ENCODE results near the gene CLGN.

Gene CLGN, protein sequence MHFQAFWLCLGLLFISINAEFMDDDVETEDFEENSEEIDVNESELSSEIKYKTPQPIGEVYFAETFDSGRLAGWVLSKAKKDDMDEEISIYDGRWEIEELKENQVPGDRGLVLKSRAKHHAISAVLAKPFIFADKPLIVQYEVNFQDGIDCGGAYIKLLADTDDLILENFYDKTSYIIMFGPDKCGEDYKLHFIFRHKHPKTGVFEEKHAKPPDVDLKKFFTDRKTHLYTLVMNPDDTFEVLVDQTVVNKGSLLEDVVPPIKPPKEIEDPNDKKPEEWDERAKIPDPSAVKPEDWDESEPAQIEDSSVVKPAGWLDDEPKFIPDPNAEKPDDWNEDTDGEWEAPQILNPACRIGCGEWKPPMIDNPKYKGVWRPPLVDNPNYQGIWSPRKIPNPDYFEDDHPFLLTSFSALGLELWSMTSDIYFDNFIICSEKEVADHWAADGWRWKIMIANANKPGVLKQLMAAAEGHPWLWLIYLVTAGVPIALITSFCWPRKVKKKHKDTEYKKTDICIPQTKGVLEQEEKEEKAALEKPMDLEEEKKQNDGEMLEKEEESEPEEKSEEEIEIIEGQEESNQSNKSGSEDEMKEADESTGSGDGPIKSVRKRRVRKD

GRCh38 chr4:140427106-140427918 is at the start of gene CLGN:
Gene CLGN, minus strand, starts transcription at chr4:140427648. Its CDS starts 14,570 bp downstream, at chr4:140413078.
- DNase-seq (ENCODE audit: extremely low read depth, low read depth): no peak
- peak; percentile 39 for TF ChIP-seq CTCF (IDR thresholded peaks at IDR 0.05; ENCODE audit: low read depth, low read length)

- no peak for TF ChIP-seq CTCF (IDR thresholded peaks at IDR 0.05; ENCODE audit: low read depth, low read length)
- no peak for DNase-seq (ENCODE audit: extremely low read depth, low read depth)
Measured at GRCh38 chr4:140472156-140472555, 44.7 kb upstream of the CLGN start.

DNA sequence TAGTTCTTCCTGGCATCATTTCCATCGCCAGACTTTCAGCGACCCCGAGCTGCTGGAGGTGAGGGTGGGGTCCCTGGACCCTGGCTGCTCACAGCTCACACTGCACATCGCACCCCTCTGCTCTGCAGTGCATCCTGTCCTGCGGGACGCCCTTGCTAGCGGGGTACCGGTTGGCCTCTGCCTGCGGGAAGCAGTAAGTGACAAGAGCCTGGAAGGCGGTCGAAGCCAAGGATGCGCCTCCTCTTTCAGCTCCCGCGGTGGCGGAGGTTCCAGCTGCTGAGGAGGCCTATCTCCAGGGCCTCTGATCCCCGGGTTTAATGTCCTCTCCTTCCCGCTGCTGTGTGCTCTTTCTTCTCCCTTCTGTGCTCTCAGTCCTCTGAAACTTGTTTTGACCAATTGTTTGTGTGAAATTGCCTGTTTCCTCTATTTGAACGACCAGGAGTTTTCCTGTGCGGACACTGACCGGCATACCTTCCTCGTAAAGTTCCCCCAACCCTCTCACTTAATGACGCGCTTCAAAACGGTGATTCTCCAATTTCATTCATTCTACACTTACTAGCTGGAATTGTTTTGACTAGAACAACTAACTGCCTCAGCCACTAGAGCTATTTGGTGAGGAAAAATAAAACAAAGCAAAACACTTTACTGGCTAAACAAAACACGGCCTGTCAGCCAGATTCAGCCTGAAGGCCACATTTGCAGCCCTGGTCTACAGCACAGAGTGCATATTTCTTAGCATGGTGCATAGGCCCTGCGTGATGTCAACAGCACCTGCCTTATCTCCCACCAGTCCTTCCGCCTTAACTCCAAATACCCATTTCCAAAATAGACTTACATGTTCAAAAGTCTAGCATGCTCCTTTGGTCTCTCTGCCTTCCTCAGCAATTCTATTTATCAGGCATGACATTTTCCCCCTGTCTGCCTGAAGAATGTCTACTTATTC is 42.6 kb upstream of the CLGN start:
- no peak for TF ChIP-seq CTCF (IDR thresholded peaks at IDR 0.05; ENCODE audit: low read depth, low read length)

GRCh38 chr4:140466146-140466545 is 38.7 kb upstream of the CLGN start:
- TF ChIP-seq CTCF (IDR thresholded peaks at IDR 0.05; ENCODE audit: low read depth, low read length): no peak
- no peak for DNase-seq (ENCODE audit: extremely low read depth, low read depth)

More for the DNA sequence above, 42.6 kb upstream of the CLGN start:
- no peak for DNase-seq (ENCODE audit: extremely low read depth, low read depth)

GRCh38 chr4:140463614-140464013 is 36.2 kb upstream of the CLGN start:
- TF ChIP-seq CTCF (IDR thresholded peaks at IDR 0.05; ENCODE audit: low read depth, low read length): no peak
- no peak for DNase-seq (ENCODE audit: extremely low read depth, low read depth)

DNA sequence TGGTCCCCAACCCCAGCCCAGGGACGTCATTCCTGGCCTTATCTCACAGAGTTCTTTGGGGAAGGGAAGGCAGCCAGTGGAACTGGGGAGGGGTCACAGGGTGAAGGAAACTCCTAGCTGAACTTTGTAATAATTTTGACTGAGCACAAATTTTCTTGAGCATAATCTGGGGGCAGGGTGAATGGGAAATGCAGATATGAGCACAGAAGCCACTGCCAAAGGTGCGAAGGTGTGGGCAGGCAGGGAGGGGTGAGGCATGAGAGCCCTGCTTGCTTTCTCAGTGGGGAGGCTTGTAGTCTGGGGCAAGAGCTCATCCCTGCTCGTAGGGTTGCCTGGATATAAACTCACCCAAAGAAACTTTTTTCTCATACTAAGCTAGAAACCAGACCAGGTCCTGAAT is 35.7 kb upstream of the CLGN start:
- no peak for DNase-seq (ENCODE audit: extremely low read depth, low read depth)
- TF ChIP-seq CTCF (IDR thresholded peaks at IDR 0.05; ENCODE audit: low read depth, low read length): no peak
